Loucy (cell line): ENCODE measurements around the gene KIFAP3.

Source experiments
- CTCF ChIP-seq: fragments of 200-600 bp; sonication (generic); conservative IDR thresholded peaks from 2 replicates; pipeline ENCODE4 v1.5.1; 2014; ENCODE audit warnings: mild to moderate bottlenecking, antibody characterized with exemption, low read length
- EZH2phosphoT487 ChIP-seq: fragments of 200-600 bp; IDR thresholded peaks from 2 replicates; pipeline ENCODE4 v1.6.1; 2018; ENCODE audit warnings: antibody characterized with exemption, mild to moderate bottlenecking, moderate library complexity, borderline replicate concordance

GRCh38 chr1:169890761-169891538 lies 183.5 kb downstream of the KIFAP3 start:
- no peak for TF ChIP-seq CTCF
- TF ChIP-seq EZH2phosphoT487 = no peak
